Upper lobe of right lung (tissue), 1 donor: ENCODE data around the gene TBL1X. TPM values are rescaled to one million over a fixed set of nuclear protein-coding genes. Genes with fewer than 3 reads are reported as not detected.

Experiments used
- ATAC-seq: fragments of 200-7000 bp; cut with Tn5 transposase; one replicate; pipeline ENCODE4 v1.9.1; 2020; ENCODE audit warnings: mild to moderate bottlenecking, moderate library complexity
- DNase-seq: peaks from one replicate; pipeline ENCODE4 v3.0.0-alpha.2; 2020
- H3K27ac ChIP-seq: fragments of 200-600 bp; one replicate; pipeline ENCODE4 v1.8.0; 2022
- H3K27me3 ChIP-seq: fragments of 200-600 bp; one replicate; pipeline ENCODE4 v1.8.0; 2022; ENCODE audit warnings: mild to moderate bottlenecking
- H3K36me3 ChIP-seq: fragments of 200-600 bp; one replicate; pipeline ENCODE4 v1.8.0; 2022
- H3K4me1 ChIP-seq: fragments of 200-600 bp; one replicate; pipeline ENCODE4 v1.8.0; 2022
- H3K4me3 ChIP-seq: fragments of 200-600 bp; one replicate; pipeline ENCODE4 v1.8.0; 2022; ENCODE audit warnings: mild to moderate bottlenecking
- H3K9me3 ChIP-seq: fragments of 200-600 bp; one replicate; pipeline ENCODE4 v1.8.0; 2022
- CTCF ChIP-seq: fragments of 200-600 bp; IDR thresholded peaks from one replicate; pipeline ENCODE4 v1.8.0; 2022; ENCODE audit warnings: antibody characterized with exemption
- intact Hi-C: fragments of 100-400 bp; cut with DNase I; formaldehyde crosslinking; loops from one replicate; pipeline ENCODE4 v1.11.0; 2022
- total RNA-seq: library from RNA; stranded (reverse); fragmentation: NEBNext Ultra II Directional; extraction: Animal tissue kit (Norgen Biotek cat#: 25700); gene quantifications from one replicate; pipeline ENCODE4 v1.2.1, GENCODE V29; 2021
- donor health status: DM: no; HTN: yes; CAD: no; lungs with severe emphysema.

Gene TBL1X
- total RNA-seq, 1 donor from 2014 or later: 18.4 TPM

GRCh38 chrX:9604111-9604907, 139.5 kb downstream of the TBL1X start:
- intact Hi-C loops: no loop called here
- no peak overlapping the region for H3K4me3 ChIP-seq
- no peaks in the 10 kb centered on the region for H3K36me3 ChIP-seq
- no peaks in the 10 kb centered on the region for H3K9me3 ChIP-seq
- no peak for TF ChIP-seq CTCF
- no peaks in the 10 kb centered on the region for H3K4me1 ChIP-seq
- ATAC-seq (no peak), DNase-seq (no peak)
- H3K27me3 ChIP-seq: no peaks in the 10 kb centered on the region
- H3K27ac ChIP-seq: no peak overlapping the region

GRCh38 chrX:9604908-9605306, 140.0 kb downstream of the TBL1X start:
- H3K9me3 ChIP-seq: no peaks in the 10 kb centered on the region
- no peak for TF ChIP-seq CTCF
- no peaks in the 10 kb centered on the region for H3K36me3 ChIP-seq
- intact Hi-C loops: no loop called here
- ATAC-seq (no peak), DNase-seq (no peak)
- H3K4me1 ChIP-seq: no peaks in the 10 kb centered on the region
- no peak overlapping the region for H3K27ac ChIP-seq
- H3K4me3 ChIP-seq: no peak overlapping the region
- no peaks in the 10 kb centered on the region for H3K27me3 ChIP-seq

GRCh38 chrX:9605484-9605883, 140.6 kb downstream of the TBL1X start:
- no peak overlapping the region for H3K4me3 ChIP-seq
- H3K9me3 ChIP-seq: no peaks in the 10 kb centered on the region
- H3K27me3 ChIP-seq: no peaks in the 10 kb centered on the region
- no peak overlapping the region for H3K27ac ChIP-seq
- ATAC-seq (no peak), DNase-seq (no peak)
- no peaks in the 10 kb centered on the region for H3K4me1 ChIP-seq
- TF ChIP-seq CTCF: no peak
- H3K36me3 ChIP-seq: no peaks in the 10 kb centered on the region
- intact Hi-C loops: no loop called here

- Histone ChIP-seq H3K4me3 (no peak overlapping the region), H3K27ac (no peak overlapping the region), H3K27me3 (no peaks in the 10 kb centered on the region), H3K4me1 (no peaks in the 10 kb centered on the region), H3K9me3 (no peaks in the 10 kb centered on the region), H3K36me3 (no peaks in the 10 kb centered on the region)
- intact Hi-C loops: no loop called here
- ATAC-seq: no peak
- TF ChIP-seq CTCF: no peak
- DNase-seq: no peak
Measured at GRCh38 chrX:9606971-9607370, 142.1 kb downstream of the TBL1X start.

- H3K27ac ChIP-seq: no peak overlapping the region
- no peak for ATAC-seq
Measured at GRCh38 chrX:9609499-9609898, 144.6 kb downstream of the TBL1X start.

More at GRCh38 chrX:9609499-9609898, 144.6 kb downstream of the TBL1X start:
- Histone ChIP-seq H3K9me3 (no peaks in the 10 kb centered on the region), H3K4me3 (no peak overlapping the region), H3K36me3 (no peaks in the 10 kb centered on the region), H3K27me3 (no peaks in the 10 kb centered on the region), H3K4me1 (no peaks in the 10 kb centered on the region)
- TF ChIP-seq CTCF: no peak
- no peak for DNase-seq
- intact Hi-C loops: no loop called here
